ACHN (cell line): Measurements from ENCODE around the gene DCP1A.
"Not testable (repeated sequence)": the region's sequence is repeated elsewhere in the genome, so short reads cannot be mapped to it uniquely, and the experiment has no call there.

ENCODE experiments used
- DNase-seq: peaks from one replicate; pipeline ENCODE4 v3.0.0-alpha.2; 2015
- in situ Hi-C: cut with HindIII; loops from 2 replicates; pipeline ENCODE4 v1.10.0; 2017; ENCODE audit warnings: low sequenced_read_pairs, low pct_ligation_motif_present, low pct_unique_long_range_greater_than_20kb

The DCP1A gene

GRCh38 chr3:53254509-53255422, 92.6 kb downstream of the DCP1A start:
- in situ Hi-C loops = no loop called here
- DNase-seq = peak; percentile 49

- in situ Hi-C loops = no loop called here
- DNase-seq = no peak
These were observed 93.4 kb downstream of the DCP1A start for GRCh38 chr3:53253707-53254508.

GRCh38 chr3:53252947-53253322, 94.4 kb downstream of the DCP1A start:
- in situ Hi-C loops, DNase-seq: not testable (repeated sequence)

GRCh38 chr3:53252096-53252946, 95.0 kb downstream of the DCP1A start:
- in situ Hi-C loops = no loop called here
- DNase-seq = no peak

GRCh38 chr3:53250881-53251605, 96.3 kb downstream of the DCP1A start:
- DNase-seq = no peak

GRCh38 chr3:53250453-53250852, 96.9 kb downstream of the DCP1A start:
- in situ Hi-C loops = no loop called here
- no peak for DNase-seq

More at GRCh38 chr3:53250881-53251605, 96.3 kb downstream of the DCP1A start:
- in situ Hi-C loops = no loop called here

GRCh38 chr3:53248161-53248560, 99.2 kb downstream of the DCP1A start:
- DNase-seq = no peak
- in situ Hi-C loops = no loop called here

- no peak for DNase-seq
- in situ Hi-C loops = no loop called here
These were observed 99.7 kb downstream of the DCP1A start for GRCh38 chr3:53247619-53248018.

- no peak for DNase-seq
- in situ Hi-C loops = no loop called here
These were observed 103.1 kb downstream of the DCP1A start for GRCh38 chr3:53244271-53244670.

- in situ Hi-C loops = no loop called here
- no peak for DNase-seq
These were observed 103.6 kb downstream of the DCP1A start for GRCh38 chr3:53243785-53244184.

GRCh38 chr3:53243165-53243564, 104.2 kb downstream of the DCP1A start:
- in situ Hi-C loops = no loop called here
- DNase-seq = no peak

- DNase-seq = no peak
- in situ Hi-C loops = no loop called here
These were observed 104.7 kb downstream of the DCP1A start for GRCh38 chr3:53242642-53243041.

- no peak for DNase-seq
- in situ Hi-C loops = no loop called here
These were observed 105.2 kb downstream of the DCP1A start for GRCh38 chr3:53242155-53242554.

GRCh38 chr3:53240989-53241972, 106.1 kb downstream of the DCP1A start:
- in situ Hi-C loops = no loop called here
- DNase-seq = no peak

- no peak for DNase-seq
- in situ Hi-C loops = no loop called here
These were observed 107.5 kb downstream of the DCP1A start for GRCh38 chr3:53239800-53240199.

GRCh38 chr3:53238886-53239285, 108.5 kb downstream of the DCP1A start:
- in situ Hi-C loops = no loop called here
- no peak for DNase-seq
